HG03196 (cell line): ENCODE measurements around the gene GLA.

Experiments used
- ATAC-seq: cut with Tn5 transposase; IDR thresholded peaks from one replicate; pipeline ENCODE4 v1.9.1; 2021; ENCODE audit not compliant: unreplicated experiment

GLA gene

GRCh38 chrX:101398694-101399093, 9.0 kb downstream of the GLA start:
- no peak for ATAC-seq

- no peak for ATAC-seq
These were observed 9.9 kb downstream of the GLA start for GRCh38 chrX:101397779-101398178.

GRCh38 chrX:101395789-101396188, 11.9 kb downstream of the GLA start:
- ATAC-seq: no peak

- ATAC-seq: no peak
These were observed 13.4 kb downstream of the GLA start for GRCh38 chrX:101394372-101394771.

GRCh38 chrX:101393530-101394305, 14.0 kb downstream of the GLA start:
- ATAC-seq: no peak

- no peak for ATAC-seq
These were observed 15.9 kb downstream of the GLA start for GRCh38 chrX:101391831-101392230.

- peak; percentile 83 for ATAC-seq
These were observed 16.8 kb downstream of the GLA start, which contains the start of gene RPL36A for GRCh38 chrX:101390664-101391525. Gene RPL36A (plus strand): TSS chrX:101391011. CDS start chrX:101391044, 33 bp downstream.

- ATAC-seq: no peak
These were observed 19.1 kb downstream of the GLA start for GRCh38 chrX:101388604-101389003.

GRCh38 chrX:101386542-101386885, 21.2 kb downstream of the GLA start:
- ATAC-seq: peak; percentile 0

- ATAC-seq: peak; percentile 62
These were observed 21.8 kb downstream of the GLA start, which contains the start of gene BTK for GRCh38 chrX:101385795-101386541. Gene BTK (minus strand): TSS chrX:101386191. CDS start chrX:101375284, 10,907 bp downstream.

GRCh38 chrX:101385026-101385684, 22.6 kb downstream of the GLA start:
- ATAC-seq: no peak

- peak; percentile 72 for ATAC-seq
These were observed 24.0 kb downstream of the GLA start for GRCh38 chrX:101383679-101384205.

- no peak for ATAC-seq
These were observed 30.2 kb downstream of the GLA start for GRCh38 chrX:101377547-101377946.

- peak; percentile 72 for ATAC-seq
These were observed 36.7 kb downstream of the GLA start for GRCh38 chrX:101370888-101371504.

GRCh38 chrX:101369687-101370086, 38.0 kb downstream of the GLA start:
- no peak for ATAC-seq

- ATAC-seq: no peak
These were observed 38.9 kb downstream of the GLA start for GRCh38 chrX:101368800-101369199.

GRCh38 chrX:101365301-101365795, 42.4 kb downstream of the GLA start:
- no peak for ATAC-seq

- no peak for ATAC-seq
These were observed 45.0 kb downstream of the GLA start for GRCh38 chrX:101362757-101363156.

- no peak for ATAC-seq
These were observed 45.6 kb downstream of the GLA start for GRCh38 chrX:101362116-101362515.

GRCh38 chrX:101360390-101360789, 47.3 kb downstream of the GLA start:
- ATAC-seq: no peak
